ENCODE data around the gene MAPKAP1.

The MAPKAP1 gene

GRCh38 chr9:125462861-125463291, 244.1 kb downstream of the MAPKAP1 start:
- H3K27ac ChIP-seq (ENCODE audit: low read depth, low read length): no peak overlapping the region
- no peaks in the 10 kb centered on the region for H3K27me3 ChIP-seq (ENCODE audit: control insufficient read depth, low read length)
- no peak overlapping the region for H3K4me3 ChIP-seq (ENCODE audit: low read length)
- no peaks in the 10 kb centered on the region for H4K20me1 ChIP-seq (ENCODE audit: control insufficient read depth, insufficient read depth, low read depth, low read length)
- H3K9me2 ChIP-seq (replicated peaks; ENCODE audit: control insufficient read depth, low read length): no peaks in the 10 kb centered on the region
- H3K36me3 ChIP-seq (ENCODE audit: control insufficient read depth, low read length): no peaks in the 10 kb centered on the region
- no peak for TF ChIP-seq CTCF (IDR thresholded peaks at IDR 0.05; ENCODE audit: low read depth, low read length, poor library complexity, severe bottlenecking)
- no peak for TF ChIP-seq EZH2phosphoT487 (IDR thresholded peaks at IDR 0.05; ENCODE audit: borderline replicate concordance, low read length)
- H3K79me2 ChIP-seq (ENCODE audit: control insufficient read depth, low read length): no peaks in the 10 kb centered on the region
- no peak overlapping the region for H3K4me2 ChIP-seq (ENCODE audit: low read length)
- no peaks in the 10 kb centered on the region for H3F3A ChIP-seq (ENCODE audit: control insufficient read depth, insufficient read depth)
- H3K4me1 ChIP-seq (ENCODE audit: control insufficient read depth, low read length): no peaks in the 10 kb centered on the region
- no peaks in the 10 kb centered on the region for H3K9me3 ChIP-seq (ENCODE audit: control insufficient read depth, insufficient read depth, low read length)

GRCh38 chr9:125461636-125462190, 245.3 kb downstream of the MAPKAP1 start:
- Histone ChIP-seq H3K27ac (ENCODE audit: low read depth, low read length) (no peak overlapping the region), H3F3A (ENCODE audit: control insufficient read depth, insufficient read depth) (no peaks in the 10 kb centered on the region), H3K9me2 (replicated peaks; ENCODE audit: control insufficient read depth, low read length) (no peaks in the 10 kb centered on the region)

GRCh38 chr9:125460883-125461635, 245.9 kb downstream of the MAPKAP1 start:
- Histone ChIP-seq H3K4me3 (ENCODE audit: low read length) (no peak overlapping the region), H3K36me3 (ENCODE audit: control insufficient read depth, low read length) (no peaks in the 10 kb centered on the region), H3K9me2 (replicated peaks; ENCODE audit: control insufficient read depth, low read length) (no peaks in the 10 kb centered on the region), H3F3A (ENCODE audit: control insufficient read depth, insufficient read depth) (no peaks in the 10 kb centered on the region), H3K4me2 (ENCODE audit: low read length) (no peak overlapping the region), H3K79me2 (ENCODE audit: control insufficient read depth, low read length) (no peaks in the 10 kb centered on the region), H3K4me1 (ENCODE audit: control insufficient read depth, low read length) (no peaks in the 10 kb centered on the region), H3K27me3 (ENCODE audit: control insufficient read depth, low read length) (no peaks in the 10 kb centered on the region), H3K27ac (ENCODE audit: low read depth, low read length) (no peak overlapping the region), H3K9me3 (ENCODE audit: control insufficient read depth, insufficient read depth, low read length) (0 out of 2 replicates have a peak, but pooled peaks cover 6% of the 10 kb centered on the region), H4K20me1 (ENCODE audit: control insufficient read depth, insufficient read depth, low read depth, low read length) (no peaks in the 10 kb centered on the region)
- TF ChIP-seq CTCF (IDR thresholded peaks at IDR 0.05; ENCODE audit: low read depth, low read length, poor library complexity, severe bottlenecking) (no peak), EZH2phosphoT487 (IDR thresholded peaks at IDR 0.05; ENCODE audit: borderline replicate concordance, low read length) (no peak)

More at GRCh38 chr9:125461636-125462190, 245.3 kb downstream of the MAPKAP1 start:
- H3K4me3 ChIP-seq (ENCODE audit: low read length): no peak overlapping the region
- H3K79me2 ChIP-seq (ENCODE audit: control insufficient read depth, low read length): no peaks in the 10 kb centered on the region
- no peaks in the 10 kb centered on the region for H3K4me1 ChIP-seq (ENCODE audit: control insufficient read depth, low read length)
- H3K9me3 ChIP-seq (ENCODE audit: control insufficient read depth, insufficient read depth, low read length): no peaks in the 10 kb centered on the region
- TF ChIP-seq EZH2phosphoT487 (IDR thresholded peaks at IDR 0.05; ENCODE audit: borderline replicate concordance, low read length) (no peak), CTCF (IDR thresholded peaks at IDR 0.05; ENCODE audit: low read depth, low read length, poor library complexity, severe bottlenecking) (no peak)
- H3K36me3 ChIP-seq (ENCODE audit: control insufficient read depth, low read length): no peaks in the 10 kb centered on the region
- H3K4me2 ChIP-seq (ENCODE audit: low read length): no peak overlapping the region
- no peaks in the 10 kb centered on the region for H4K20me1 ChIP-seq (ENCODE audit: control insufficient read depth, insufficient read depth, low read depth, low read length)
- no peaks in the 10 kb centered on the region for H3K27me3 ChIP-seq (ENCODE audit: control insufficient read depth, low read length)
